Neural progenitor cell (in vitro differentiated cells): Measurements from ENCODE around the gene MYCBPAP. TPM values are rescaled to one million over a fixed set of nuclear protein-coding genes. Genes with fewer than 3 reads are reported as not detected.

Experiments used
- DNase-seq: peaks from one replicate; pipeline ENCODE4 v3.0.0-alpha.2; 2016; ENCODE audit warnings: low spot score
- H2AFZ ChIP-seq: fragments of 200-600 bp; sonication (generic); replicated peaks from 2 replicates; pipeline ENCODE4 v1.6.1; 2016; ENCODE audit warnings: antibody characterized with exemption
- H3F3A ChIP-seq: fragments of 200-600 bp; sonication (generic); 2 replicates; pipeline ENCODE4 v1.6.1; 2016; ENCODE audit warnings: antibody characterized with exemption, low read depth
- H3K27ac ChIP-seq: fragments of 200-600 bp; sonication (generic); 2 replicates; pipeline ENCODE4 v1.5.1; 2016; ENCODE audit warnings: mild to moderate bottlenecking
- H3K27me3 ChIP-seq: fragments of 200-600 bp; sonication (generic); 2 replicates; pipeline ENCODE4 v1.6.1; 2016; ENCODE audit warnings: mild to moderate bottlenecking, moderate library complexity
- H3K36me3 ChIP-seq: fragments of 200-600 bp; sonication (generic); 2 replicates; pipeline ENCODE4 v1.5.1; 2016
- H3K4me1 ChIP-seq: fragments of 200-600 bp; sonication (generic); 2 replicates; pipeline ENCODE4 v1.6.1; 2016; ENCODE audit warnings: mixed run types
- H3K4me2 ChIP-seq: fragments of 200-600 bp; sonication (generic); 2 replicates; pipeline ENCODE4 v1.6.1; 2016
- H3K4me3 ChIP-seq: fragments of 200-600 bp; sonication (generic); 2 replicates; pipeline ENCODE4 v1.5.1; 2016
- H3K79me2 ChIP-seq: fragments of 200-600 bp; sonication (generic); 2 replicates; pipeline ENCODE4 v1.6.1; 2016; ENCODE audit warnings: low read depth
- H3K9ac ChIP-seq: fragments of 200-600 bp; sonication (generic); 2 replicates; pipeline ENCODE4 v1.6.1; 2016
- H3K9me3 ChIP-seq: fragments of 200-600 bp; sonication (generic); 2 replicates; pipeline ENCODE4 v1.5.1; 2016; ENCODE audit warnings: low read depth
- H4K20me1 ChIP-seq: fragments of 200-600 bp; sonication (generic); 2 replicates; pipeline ENCODE4 v1.6.1; 2016; ENCODE audit warnings: low read depth
- H3K27ac Mint-ChIP-seq: 3 replicates; pipeline ENCODE4 v1.8.0; 2021; ENCODE audit warnings: mixed read lengths
- H3K27me3 Mint-ChIP-seq: 2 replicates; pipeline ENCODE4 v1.8.0; 2022; ENCODE audit warnings: low read depth, mild to moderate bottlenecking, inconsistent platforms, moderate library complexity, mixed read lengths; ENCODE audit not compliant: insufficient read depth
- H3K36me3 Mint-ChIP-seq: 3 replicates; pipeline ENCODE4 v1.8.0; 2021; ENCODE audit warnings: mixed read lengths
- H3K4me1 Mint-ChIP-seq: 3 replicates; pipeline ENCODE4 v1.8.0; 2021; ENCODE audit warnings: mixed read lengths
- H3K4me3 Mint-ChIP-seq: 3 replicates; pipeline ENCODE4 v1.8.0; 2021; ENCODE audit warnings: mild to moderate bottlenecking, moderate library complexity, mixed read lengths
- H3K9me3 Mint-ChIP-seq: 3 replicates; pipeline ENCODE4 v1.8.0; 2020; ENCODE audit warnings: mixed read lengths
- EZH2 ChIP-seq: fragments of 200-600 bp; sonication (generic); IDR thresholded peaks from 2 replicates; pipeline ENCODE4 v1.6.1; 2017; ENCODE audit warnings: antibody characterized with exemption, mild to moderate bottlenecking, moderate library complexity
- EZH2phosphoT487 ChIP-seq: fragments of 200-600 bp; sonication (generic); IDR thresholded peaks from 2 replicates; pipeline ENCODE4 v1.6.1; 2017; ENCODE audit warnings: antibody characterized with exemption
- total RNA-seq: library from RNA; depleted of rRNA; stranded (reverse); fragments of >200 nt; gene quantifications from 2 replicates; pipeline ENCODE4 v1.2.3, GENCODE V29; 2015; ENCODE audit warnings: low replicate concordance
- TF ChIP-seq, protein P1 (sequence below): fragments of 200-600 bp; sonication (generic); IDR thresholded peaks from 2 replicates; pipeline ENCODE4 v1.5.1; 2017; ENCODE audit warnings: antibody characterized with exemption, mild to moderate bottlenecking

The MYCBPAP gene
- total RNA-seq, 1 donor from 2014 or later, result 3.5 TPM

GRCh38 chr17:50524838-50525237 is 16.6 kb downstream of the MYCBPAP start:
- no peaks in the 10 kb centered on the region for H3K9me3 Mint-ChIP-seq
- H3K27me3 ChIP-seq, result no peaks in the 10 kb centered on the region
- DNase-seq, result no peak
- H3K27ac Mint-ChIP-seq, result no peak overlapping the region
- H3K4me1 Mint-ChIP-seq, result peaks cover 16% of the 10 kb centered on the region
- no peaks in the 10 kb centered on the region for H3F3A ChIP-seq
- H3K4me3 Mint-ChIP-seq, result no peak overlapping the region
- H4K20me1 ChIP-seq, result no peaks in the 10 kb centered on the region
- H3K4me1 ChIP-seq, result no peaks in the 10 kb centered on the region
- H3K4me2 ChIP-seq, result no peak overlapping the region
- no peaks in the 10 kb centered on the region for H3K36me3 Mint-ChIP-seq
- H3K9ac ChIP-seq, result no peak overlapping the region
- no peaks in the 10 kb centered on the region for H3K36me3 ChIP-seq
- TF ChIP-seq EZH2, result no peak
- TF ChIP-seq EZH2phosphoT487, result no peak
- TF ChIP-seq, protein P1, sequence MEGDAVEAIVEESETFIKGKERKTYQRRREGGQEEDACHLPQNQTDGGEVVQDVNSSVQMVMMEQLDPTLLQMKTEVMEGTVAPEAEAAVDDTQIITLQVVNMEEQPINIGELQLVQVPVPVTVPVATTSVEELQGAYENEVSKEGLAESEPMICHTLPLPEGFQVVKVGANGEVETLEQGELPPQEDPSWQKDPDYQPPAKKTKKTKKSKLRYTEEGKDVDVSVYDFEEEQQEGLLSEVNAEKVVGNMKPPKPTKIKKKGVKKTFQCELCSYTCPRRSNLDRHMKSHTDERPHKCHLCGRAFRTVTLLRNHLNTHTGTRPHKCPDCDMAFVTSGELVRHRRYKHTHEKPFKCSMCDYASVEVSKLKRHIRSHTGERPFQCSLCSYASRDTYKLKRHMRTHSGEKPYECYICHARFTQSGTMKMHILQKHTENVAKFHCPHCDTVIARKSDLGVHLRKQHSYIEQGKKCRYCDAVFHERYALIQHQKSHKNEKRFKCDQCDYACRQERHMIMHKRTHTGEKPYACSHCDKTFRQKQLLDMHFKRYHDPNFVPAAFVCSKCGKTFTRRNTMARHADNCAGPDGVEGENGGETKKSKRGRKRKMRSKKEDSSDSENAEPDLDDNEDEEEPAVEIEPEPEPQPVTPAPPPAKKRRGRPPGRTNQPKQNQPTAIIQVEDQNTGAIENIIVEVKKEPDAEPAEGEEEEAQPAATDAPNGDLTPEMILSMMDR, result no peak
- no peaks in the 10 kb centered on the region for H3K9me3 ChIP-seq
- H3K27ac ChIP-seq, result no peak overlapping the region
- no peaks in the 10 kb centered on the region for H3K79me2 ChIP-seq
- H3K4me3 ChIP-seq, result no peak overlapping the region
- no peak overlapping the region for H2AFZ ChIP-seq
- H3K27me3 Mint-ChIP-seq, result peaks cover 12% of the 10 kb centered on the region

DNA sequence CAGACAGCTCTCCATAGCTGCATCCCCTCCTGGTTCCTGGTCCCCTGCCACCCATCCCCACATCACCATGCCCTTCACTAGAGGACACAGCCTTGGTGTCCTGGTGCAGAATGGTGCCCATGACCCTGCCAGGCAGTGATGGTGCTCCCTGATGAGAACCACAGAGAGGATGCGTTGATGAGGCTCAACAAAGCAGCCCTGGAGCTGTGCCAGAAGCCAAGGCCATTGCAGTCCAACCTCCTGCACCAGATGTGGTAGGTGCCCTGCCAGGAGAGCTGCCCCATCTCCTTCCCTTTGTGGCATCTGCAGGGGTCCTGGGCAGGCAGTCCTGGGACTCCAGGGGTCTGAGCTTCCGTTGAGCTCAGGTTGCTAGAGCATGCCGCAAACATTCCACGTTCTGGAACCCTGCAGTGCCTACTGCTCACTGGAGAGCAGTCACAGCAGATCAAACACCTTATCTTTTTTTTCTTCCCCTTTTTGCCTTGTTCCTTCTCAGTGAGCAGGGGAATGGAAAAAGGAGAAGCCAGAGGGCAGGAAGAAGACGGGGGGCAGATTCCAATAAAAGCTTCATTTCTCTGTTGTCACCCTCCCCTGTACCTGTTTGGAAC is 19.0 kb downstream of the MYCBPAP start:
- DNase-seq, result no peak
- no peak overlapping the region for H3K9ac ChIP-seq
- Mint-ChIP-seq H3K4me3 (no peak overlapping the region), H3K27ac (no peak overlapping the region), H3K27me3 (peaks cover 14% of the 10 kb centered on the region), H3K9me3 (no peaks in the 10 kb centered on the region), H3K36me3 (no peaks in the 10 kb centered on the region), H3K4me1 (peaks cover 20% of the 10 kb centered on the region)
- no peaks in the 10 kb centered on the region for H4K20me1 ChIP-seq
- H3K36me3 ChIP-seq, result no peaks in the 10 kb centered on the region
- H3F3A ChIP-seq, result no peaks in the 10 kb centered on the region
- H3K27me3 ChIP-seq, result peaks cover 13% of the 10 kb centered on the region
- no peaks in the 10 kb centered on the region for H3K79me2 ChIP-seq
- no peak overlapping the region for H3K4me3 ChIP-seq
- TF ChIP-seq EZH2phosphoT487 (no peak), EZH2 (no peak)
- TF ChIP-seq, protein P1, result no peak
- H2AFZ ChIP-seq, result no peak overlapping the region
- no peak overlapping the region for H3K4me2 ChIP-seq
- H3K9me3 ChIP-seq, result no peaks in the 10 kb centered on the region
- peaks cover 6% of the 10 kb centered on the region for H3K4me1 ChIP-seq
- no peak overlapping the region for H3K27ac ChIP-seq

- no peak overlapping the region for H3K27ac ChIP-seq
Observed at GRCh38 chr17:50527949-50528474, 19.8 kb downstream of the MYCBPAP start.

More at GRCh38 chr17:50527949-50528474, 19.8 kb downstream of the MYCBPAP start:
- no peaks in the 10 kb centered on the region for H3K9me3 ChIP-seq
- H3K4me2 ChIP-seq, result no peak overlapping the region
- H3K4me1 ChIP-seq, result peaks cover 13% of the 10 kb centered on the region
- no peak overlapping the region for H2AFZ ChIP-seq
- no peak overlapping the region for H3K4me3 ChIP-seq
- no peaks in the 10 kb centered on the region for H3K79me2 ChIP-seq
- Mint-ChIP-seq H3K4me3 (no peak overlapping the region), H3K27me3 (peaks cover 15% of the 10 kb centered on the region), H3K9me3 (no peaks in the 10 kb centered on the region), H3K36me3 (no peaks in the 10 kb centered on the region), H3K4me1 (peaks cover 18% of the 10 kb centered on the region), H3K27ac (no peak overlapping the region)
- H3K9ac ChIP-seq, result no peak overlapping the region
- H3F3A ChIP-seq, result no peaks in the 10 kb centered on the region
- TF ChIP-seq EZH2 (no peak), EZH2phosphoT487 (no peak)
- TF ChIP-seq, protein P1, result no peak
- peaks cover 21% of the 10 kb centered on the region for H3K27me3 ChIP-seq
- peaks cover 3% of the 10 kb centered on the region for H4K20me1 ChIP-seq
- no peak for DNase-seq
- H3K36me3 ChIP-seq, result no peaks in the 10 kb centered on the region
